ENCODE measurements around the gene CYP11A1. TPM values are rescaled to one million over a fixed set of nuclear protein-coding genes. Genes with fewer than 3 reads are reported as not detected.

Gene CYP11A1
- not detected in 2 replicates for total RNA-seq (2014; rRNA removed; shearing (Covaris generic); ENCODE audit: low replicate concordance)

- Histone ChIP-seq H3K27ac (ENCODE audit: low read length) (no peak within 1 kb of the TSS), H3K79me2 (ENCODE audit: low read length) (no peaks in the 10 kb centered on the region), H2AFZ (ENCODE audit: low read length) (no peak within 1 kb of the TSS), H3K9ac (ENCODE audit: low read length) (no peak within 1 kb of the TSS), H3K4me1 (ENCODE audit: low read length) (no peaks in the 10 kb centered on the region), H3K36me3 (ENCODE audit: insufficient read depth, low read length) (no peaks in the 10 kb centered on the region), H3K4me2 (ENCODE audit: low read depth, low read length, poor library complexity, severe bottlenecking) (no peak within 1 kb of the TSS), H3K9me2 (replicated peaks; ENCODE audit: insufficient read depth, low read length) (no peaks in the 10 kb centered on the region), H3K9me3 (ENCODE audit: low read length) (no peaks in the 10 kb centered on the region), H3K27me3 (ENCODE audit: low read length) (no peaks in the 10 kb centered on the region), H3K4me3 (ENCODE audit: low read length) (no peak within 1 kb of the TSS), H4K20me1 (ENCODE audit: insufficient read depth, low read depth, low read length) (no peaks in the 10 kb centered on the region)
- no peak for DNase-seq
Measured at GRCh38 chr15:74367296-74367854, at the start of gene CYP11A1. TSS of gene CYP11A1 (minus strand) at chr15:74367646. CDS start at chr15:74367585, 61 bp downstream.

GRCh38 chr15:74417225-74417624, 49.8 kb upstream of the CYP11A1 start:
- no peak for DNase-seq
- Histone ChIP-seq H3K9me2 (replicated peaks; ENCODE audit: insufficient read depth, low read length) (no peaks in the 10 kb centered on the region), H2AFZ (ENCODE audit: low read length) (no peak overlapping the region), H3K4me2 (ENCODE audit: low read depth, low read length, poor library complexity, severe bottlenecking) (no peak overlapping the region), H3K27me3 (ENCODE audit: low read length) (no peaks in the 10 kb centered on the region), H3K9ac (ENCODE audit: low read length) (no peak overlapping the region), H3K36me3 (ENCODE audit: insufficient read depth, low read length) (no peaks in the 10 kb centered on the region; the same call in 1 of the 2 replicates), H3K27ac (ENCODE audit: low read length) (no peak overlapping the region), H3K79me2 (ENCODE audit: low read length) (no peaks in the 10 kb centered on the region), H3K4me1 (ENCODE audit: low read length) (peaks cover 84% of the 10 kb centered on the region), H4K20me1 (ENCODE audit: insufficient read depth, low read depth, low read length) (peaks cover 53% of the 10 kb centered on the region; the same call in 1 of the 2 replicates), H3K9me3 (ENCODE audit: low read length) (no peaks in the 10 kb centered on the region), H3K4me3 (ENCODE audit: low read length) (no peak overlapping the region)

- Histone ChIP-seq H3K36me3 (ENCODE audit: insufficient read depth, low read length) (peaks cover 2% of the 10 kb centered on the region; the same call in 1 of the 2 replicates), H3K79me2 (ENCODE audit: low read length) (no peaks in the 10 kb centered on the region), H4K20me1 (ENCODE audit: insufficient read depth, low read depth, low read length) (peaks cover 43% of the 10 kb centered on the region; the same call in 1 of the 2 replicates), H3K9me2 (replicated peaks; ENCODE audit: insufficient read depth, low read length) (no peaks in the 10 kb centered on the region), H3K27me3 (ENCODE audit: low read length) (no peaks in the 10 kb centered on the region), H3K4me2 (ENCODE audit: low read depth, low read length, poor library complexity, severe bottlenecking) (no peak overlapping the region), H3K4me3 (ENCODE audit: low read length) (no peak overlapping the region), H3K9ac (ENCODE audit: low read length) (no peak overlapping the region), H2AFZ (ENCODE audit: low read length) (no peak overlapping the region), H3K9me3 (ENCODE audit: low read length) (no peaks in the 10 kb centered on the region), H3K27ac (ENCODE audit: low read length) (peak overlapping the region; percentile 48; the same call in 1 of the 2 replicates), H3K4me1 (ENCODE audit: low read length) (peaks cover 85% of the 10 kb centered on the region)
- no peak for DNase-seq
Measured at GRCh38 chr15:74415966-74416916, 48.8 kb upstream of the CYP11A1 start.

GRCh38 chr15:74414603-74415338, 47.3 kb upstream of the CYP11A1 start:
- Histone ChIP-seq H3K4me2 (ENCODE audit: low read depth, low read length, poor library complexity, severe bottlenecking) (no peak overlapping the region), H3K9me3 (ENCODE audit: low read length) (no peaks in the 10 kb centered on the region), H4K20me1 (ENCODE audit: insufficient read depth, low read depth, low read length) (peaks cover 36% of the 10 kb centered on the region; the same call in 1 of the 2 replicates), H3K4me1 (ENCODE audit: low read length) (peaks cover 92% of the 10 kb centered on the region), H3K9ac (ENCODE audit: low read length) (0 out of 2 replicates have a peak overlapping the region, but pooled peaks have one; percentile 11), H2AFZ (ENCODE audit: low read length) (no peak overlapping the region), H3K9me2 (replicated peaks; ENCODE audit: insufficient read depth, low read length) (no peaks in the 10 kb centered on the region), H3K27ac (ENCODE audit: low read length) (peak overlapping the region; percentile 48), H3K36me3 (ENCODE audit: insufficient read depth, low read length) (peaks cover 9% of the 10 kb centered on the region; the same call in 1 of the 2 replicates), H3K27me3 (ENCODE audit: low read length) (no peaks in the 10 kb centered on the region), H3K4me3 (ENCODE audit: low read length) (no peak overlapping the region), H3K79me2 (ENCODE audit: low read length) (no peaks in the 10 kb centered on the region)
- no peak for DNase-seq

- no peak overlapping the region for H3K4me3 ChIP-seq (ENCODE audit: low read length)
- H4K20me1 ChIP-seq (ENCODE audit: insufficient read depth, low read depth, low read length): peaks cover 29% of the 10 kb centered on the region; the same call in 1 of the 2 replicates
- no peak overlapping the region for H3K4me2 ChIP-seq (ENCODE audit: low read depth, low read length, poor library complexity, severe bottlenecking)
- no peak for DNase-seq
- H3K36me3 ChIP-seq (ENCODE audit: insufficient read depth, low read length): peaks cover 9% of the 10 kb centered on the region; the same call in 1 of the 2 replicates
- H3K9me2 ChIP-seq (replicated peaks; ENCODE audit: insufficient read depth, low read length): no peaks in the 10 kb centered on the region
- H2AFZ ChIP-seq (ENCODE audit: low read length): no peak overlapping the region
- H3K9ac ChIP-seq (ENCODE audit: low read length): no peak overlapping the region
- H3K79me2 ChIP-seq (ENCODE audit: low read length): no peaks in the 10 kb centered on the region
- H3K9me3 ChIP-seq (ENCODE audit: low read length): no peaks in the 10 kb centered on the region
- H3K4me1 ChIP-seq (ENCODE audit: low read length): peaks cover 92% of the 10 kb centered on the region
- H3K27me3 ChIP-seq (ENCODE audit: low read length): no peaks in the 10 kb centered on the region
- H3K27ac ChIP-seq (ENCODE audit: low read length): no peak overlapping the region
Measured at GRCh38 chr15:74414081-74414580, 46.7 kb upstream of the CYP11A1 start.

GRCh38 chr15:74413350-74414080, 46.1 kb upstream of the CYP11A1 start:
- no peaks in the 10 kb centered on the region for H3K27me3 ChIP-seq (ENCODE audit: low read length)
- no peaks in the 10 kb centered on the region for H3K9me2 ChIP-seq (replicated peaks; ENCODE audit: insufficient read depth, low read length)
- H3K4me3 ChIP-seq (ENCODE audit: low read length): no peak overlapping the region
- H3K9me3 ChIP-seq (ENCODE audit: low read length): no peaks in the 10 kb centered on the region
- no peak overlapping the region for H2AFZ ChIP-seq (ENCODE audit: low read length)
- no peak overlapping the region for H3K27ac ChIP-seq (ENCODE audit: low read length)
- peaks cover 9% of the 10 kb centered on the region; the same call in 1 of the 2 replicates for H3K36me3 ChIP-seq (ENCODE audit: insufficient read depth, low read length)
- no peak for DNase-seq
- no peak overlapping the region for H3K9ac ChIP-seq (ENCODE audit: low read length)
- peaks cover 95% of the 10 kb centered on the region for H3K4me1 ChIP-seq (ENCODE audit: low read length)
- H3K4me2 ChIP-seq (ENCODE audit: low read depth, low read length, poor library complexity, severe bottlenecking): no peak overlapping the region
- peaks cover 23% of the 10 kb centered on the region; the same call in 1 of the 2 replicates for H4K20me1 ChIP-seq (ENCODE audit: insufficient read depth, low read depth, low read length)
- H3K79me2 ChIP-seq (ENCODE audit: low read length): no peaks in the 10 kb centered on the region

GRCh38 chr15:74412159-74412558, 44.7 kb upstream of the CYP11A1 start:
- Histone ChIP-seq H3K4me2 (ENCODE audit: low read depth, low read length, poor library complexity, severe bottlenecking) (peak overlapping the region; percentile 69), H3K27me3 (ENCODE audit: low read length) (no peaks in the 10 kb centered on the region), H2AFZ (ENCODE audit: low read length) (no peak overlapping the region), H3K4me3 (ENCODE audit: low read length) (peak overlapping the region; percentile 29; the same call in 1 of the 2 replicates), H3K36me3 (ENCODE audit: insufficient read depth, low read length) (peaks cover 9% of the 10 kb centered on the region; the same call in 1 of the 2 replicates), H3K9me3 (ENCODE audit: low read length) (no peaks in the 10 kb centered on the region), H3K9me2 (replicated peaks; ENCODE audit: insufficient read depth, low read length) (no peaks in the 10 kb centered on the region), H3K9ac (ENCODE audit: low read length) (peak overlapping the region; percentile 52), H4K20me1 (ENCODE audit: insufficient read depth, low read depth, low read length) (peaks cover 13% of the 10 kb centered on the region; the same call in 1 of the 2 replicates), H3K27ac (ENCODE audit: low read length) (peak overlapping the region; percentile 51), H3K79me2 (ENCODE audit: low read length) (no peaks in the 10 kb centered on the region), H3K4me1 (ENCODE audit: low read length) (peaks cover 95% of the 10 kb centered on the region)
- DNase-seq: no peak

Measured in Karpas-422 (cell line).